Measurements from ENCODE around the gene PPME1. TPM values are rescaled to one million over a fixed set of nuclear protein-coding genes. Genes with fewer than 3 reads are reported as not detected.

PPME1 gene
- total and polyA plus RNA-seq, 9 of the 15 experiments (the other 6 are each of a cell fraction or from before 2014, with no cell fraction given): 9.8 to 81.7 (median 37.6) TPM

GRCh38 chr11:74175920-74176319 is 4.8 kb downstream of the PPME1 start (continued):
- no peak for TF ChIP-seq TEAD1 (CRISPR knock-in tag; IDR thresholded peaks at IDR 0.05)
- TF ChIP-seq SMARCE1 (IDR thresholded peaks at IDR 0.05): peak; percentile 84; the same call in 1 of the 2 replicates
- peak; percentile 35; the same call in 1 of the 2 replicates for TF ChIP-seq FOXM1 (IDR thresholded peaks at IDR 0.05; ENCODE audit: low read depth)
- TF ChIP-seq FOXM1 (CRISPR knock-in tag; IDR thresholded peaks at IDR 0.05; ENCODE audit: low read depth): no peak
- peak; percentile 82 for TF ChIP-seq DPF2 (IDR thresholded peaks at IDR 0.05)
- TF ChIP-seq PHB (CRISPR knock-in tag; IDR thresholded peaks at IDR 0.05): no peak
- TF ChIP-seq HEY1 (CRISPR knock-in tag; IDR thresholded peaks at IDR 0.05; ENCODE audit: borderline replicate concordance): no peak; the same call in 1 of the 2 replicates
- no peak for TF ChIP-seq POLR2G (IDR thresholded peaks at IDR 0.05; ENCODE audit: low read depth, low read length)
- peak; percentile 79 for TF ChIP-seq SOX6 (IDR thresholded peaks at IDR 0.05)
- TF ChIP-seq NCOA6 (IDR thresholded peaks at IDR 0.05): no peak
- no peak for TF ChIP-seq PRDM10 (IDR thresholded peaks at IDR 0.05; ENCODE audit: partially characterized antibody)
- no peak for TF ChIP-seq CC2D1A (IDR thresholded peaks at IDR 0.05)
- TF ChIP-seq CEBPB (tag; IDR thresholded peaks at IDR 0.05): no peak
- TF ChIP-seq RCOR1 (IDR thresholded peaks at IDR 0.05; ENCODE audit: borderline replicate concordance in 1 of 2, low read depth in 2 of 2, low read length in 2 of 2): no peak
- no peak for TF ChIP-seq COPS2 (conservative IDR thresholded peaks at IDR 0.05)
- TF ChIP-seq CSDE1 (IDR thresholded peaks at IDR 0.05): no peak
- TF ChIP-seq NR3C1 (CRISPR knock-in tag; IDR thresholded peaks at IDR 0.05): no peak
- TF ChIP-seq PKNOX1 (IDR thresholded peaks at IDR 0.05): peak; percentile 54; the same call in 1 of the 2 replicates
- TF ChIP-seq ZNF668 (CRISPR knock-in tag; IDR thresholded peaks at IDR 0.05): no peak
- TF ChIP-seq CBFA2T2 (conservative IDR thresholded peaks at IDR 0.05): peak; percentile 60
- TF ChIP-seq ZNF263 (CRISPR knock-in tag; IDR thresholded peaks at IDR 0.05; ENCODE audit: borderline replicate concordance): no peak
- TF ChIP-seq ZNF12 (CRISPR knock-in tag; IDR thresholded peaks at IDR 0.05): no peak
- TF ChIP-seq TCF7 (IDR thresholded peaks at IDR 0.05; ENCODE audit: borderline replicate concordance): no peak
- TF ChIP-seq PML (IDR thresholded peaks at IDR 0.05; ENCODE audit: low read length): peak; percentile 81; the same call in 1 of the 2 replicates
- TF ChIP-seq KDM2B (CRISPR knock-in tag; IDR thresholded peaks at IDR 0.05): no peak
- no peak for TF ChIP-seq RBFOX2 (IDR thresholded peaks at IDR 0.05; ENCODE audit: low read depth, low read length)
- TF ChIP-seq MTA2 (IDR thresholded peaks at IDR 0.05; ENCODE audit: low read depth): peak; percentile 77
- 0 out of 2 replicates have a peak, but pooled peaks have one; percentile 22 for TF ChIP-seq KHSRP (IDR thresholded peaks at IDR 0.05)
- peak; percentile 53; the same call in 1 of the 2 replicates for TF ChIP-seq NCOR1 (IDR thresholded peaks at IDR 0.05)
- TF ChIP-seq SMAD4 (CRISPR knock-in tag; conservative IDR thresholded peaks at IDR 0.05): no peak
- TF ChIP-seq ERF (CRISPR knock-in tag; IDR thresholded peaks at IDR 0.05): no peak
- TF ChIP-seq CBFA2T3 (IDR thresholded peaks at IDR 0.05): peak; percentile 82
